K562 (cell line): ENCODE data around the gene NRF1. TPM values are rescaled to one million over a fixed set of nuclear protein-coding genes. Genes with fewer than 3 reads are reported as not detected.

Experiments used
- CHD1 ChIP-seq: fragments of 200-600 bp; sonication (generic); IDR thresholded peaks from one replicate; pipeline ENCODE4 v1.6.1; 2012; ENCODE audit warnings: mild to moderate bottlenecking, moderate library complexity, low read length, inconsistent platforms
- DPF2 ChIP-seq: fragments of 450-650 bp; IDR thresholded peaks from 2 replicates; pipeline ENCODE4 v1.6.1; 2016
- EP300 ChIP-seq: IDR thresholded peaks from 2 replicates; pipeline ENCODE4 v1.6.1; 2012; ENCODE audit warnings: low read length, improper control_type of control experiment
- ETS2 ChIP-seq: IDR thresholded peaks from 2 replicates; pipeline ENCODE4 v1.6.1; 2016; ENCODE audit warnings: borderline replicate concordance, missing genetic modification characterization, mild to moderate bottlenecking, moderate library complexity, missing compliant biosample characterization; ENCODE audit not compliant: poor library complexity, severe bottlenecking
- HDAC3 ChIP-seq: fragments of 450-650 bp; IDR thresholded peaks from 2 replicates; pipeline ENCODE4 v1.6.1; 2018; ENCODE audit warnings: borderline replicate concordance, mild to moderate bottlenecking, moderate library complexity; ENCODE audit not compliant: partially characterized antibody
- MAFK ChIP-seq: IDR thresholded peaks from 2 replicates; pipeline ENCODE4 v1.6.1; 2011; ENCODE audit warnings: low read length, improper control_type of control experiment
- NFYB ChIP-seq: IDR thresholded peaks from 2 replicates; pipeline ENCODE4 v1.6.1; 2011; ENCODE audit warnings: mild to moderate bottlenecking, moderate library complexity; ENCODE audit not compliant: insufficient read length; ENCODE audit errors: extremely low read depth
- NR1H2 ChIP-seq: sonication (generic); formaldehyde crosslinking; IDR thresholded peaks from 2 replicates; pipeline ENCODE4 v1.4.0; 2020; ENCODE audit warnings: mild to moderate bottlenecking, missing genetic modification reagents
- TEAD4 ChIP-seq, 2 experiments: sonication (generic) in 1 of 2; formaldehyde crosslinking in 1 of 2; IDR thresholded peaks; 2 replicates each; pipeline versions ENCODE4 v1.6.1 to v1.8.0; 2012 to 2022; ENCODE audit warnings: borderline replicate concordance in 1 of 2, inconsistent platforms in 1 of 2, low read length in 1 of 2, mild to moderate bottlenecking in 1 of 2, missing genetic modification reagents in 1 of 2
- TRIM24 ChIP-seq, 2 experiments: fragments of 450-650 bp; IDR thresholded peaks; 2 replicates each; pipeline ENCODE4 v1.6.1; 2016
- YY1 ChIP-seq, 3 experiments: IDR thresholded peaks; 2 replicates each; pipeline ENCODE4 v1.6.1; 2011; ENCODE audit warnings: low read length in 2 of 3, mild to moderate bottlenecking in 2 of 3, moderate library complexity in 2 of 3, borderline replicate concordance in 1 of 3, control low read depth in 1 of 3, low read depth in 1 of 3; ENCODE audit not compliant: insufficient read depth in 3 of 3, insufficient replicate concordance in 2 of 3, control insufficient read depth in 1 of 3, insufficient read length in 1 of 3; ENCODE audit errors: extremely low read depth in 1 of 3
- ZBTB8A ChIP-seq: fragments of 450-650 bp; IDR thresholded peaks from 2 replicates; pipeline ENCODE4 v1.6.1; 2018; ENCODE audit warnings: mild to moderate bottlenecking, moderate library complexity; ENCODE audit not compliant: partially characterized antibody
- ZNF280B ChIP-seq: fragments of 250-450 bp; sonication (Bioruptor Pico); IDR thresholded peaks from 2 replicates; pipeline ENCODE4 v1.5.1; 2021; ENCODE audit warnings: mild to moderate bottlenecking
- ZNF354B ChIP-seq: fragments of 250-450 bp; sonication (Bioruptor Pico); IDR thresholded peaks from 2 replicates; pipeline ENCODE4 v1.4.0; 2020
- ZNF436 ChIP-seq: fragments of 250-450, 450-650 bp; sonication (Bioruptor Pico); formaldehyde crosslinking; IDR thresholded peaks from 2 replicates; pipeline ENCODE4 v1.7.0; 2020; ENCODE audit warnings: mild to moderate bottlenecking
- ZNF583 ChIP-seq: fragments of 250-450 bp; sonication (Bioruptor Pico); IDR thresholded peaks from 2 replicates; pipeline ENCODE4 v1.4.0; 2020
- ZZZ3 ChIP-seq: fragments of 450-650 bp; IDR thresholded peaks from 2 replicates; pipeline ENCODE4 v1.6.1; 2016; ENCODE audit warnings: antibody characterized with exemption, mild to moderate bottlenecking, moderate library complexity
- polyA plus RNA-seq, 8 experiments: library from polyadenylated mRNA; depleted of rRNA in 4 of 8; stranded (reverse) in 5 of 8; unstranded in 3 of 8; fragments of >200 nt; fragmentation: Nextera tagmentation in 2 of 8; fragmentation: Illumina TruSeq in 1 of 8; extraction: Ambion mirVana in 2 of 8; extraction: Trizol in 1 of 8; gene quantifications; 2 replicates each; pipeline versions ENCODE4 v1.2.1 to v1.2.3, GENCODE V29; 2011 to 2014; ENCODE audit warnings: inconsistent platforms in 1 of 8, missing spikeins in 1 of 8
- total RNA-seq, 7 experiments: library from RNA; depleted of rRNA in 6 of 7; stranded (reverse); fragments of >200 nt in 6 of 7; fragmentation: Illumina TruSeq in 2 of 7; extraction: Trizol in 2 of 7; gene quantifications; 2 replicates each; pipeline versions ENCODE4 v1.2.1 to v1.2.3, GENCODE V29; 2011 to 2021; ENCODE audit warnings: low replicate concordance in 1 of 7
- TF ChIP-seq, protein P1 (sequence below), 2 experiments: IDR thresholded peaks in 1 of 2; conservative IDR thresholded peaks in 1 of 2; 2 replicates each; pipeline ENCODE4 v1.6.1; 2016; ENCODE audit warnings: low read depth in 2 of 2, mild to moderate bottlenecking in 1 of 2, missing compliant biosample characterization in 1 of 2, missing genetic modification characterization in 1 of 2, moderate library complexity in 1 of 2
- TF ChIP-seq, protein P2 (sequence below), 3 experiments: fragments of 200-800 bp in 1 of 3; fragments of 250-450 bp in 1 of 3; fragments of 450-650 bp in 1 of 3; sonication (Bioruptor Pico) in 1 of 3; sonication (Bioruptor generic) in 1 of 3; formaldehyde crosslinking in 1 of 3; IDR thresholded peaks; 2 replicates each; pipeline versions ENCODE4 v1.6.1 to v1.8.0; 2016 to 2022; ENCODE audit warnings: mild to moderate bottlenecking in 2 of 3, missing genetic modification characterization in 2 of 3, missing compliant biosample characterization in 1 of 3, moderate library complexity in 1 of 3

Gene NRF1
- total and polyA plus RNA-seq, 9 of the 15 experiments (the other 6 are each of a cell fraction or from before 2014, with no cell fraction given) = 8.6 to 28.8 (median 20.3) TPM

GRCh38 chr7:129616530-129616929, 5.0 kb downstream of the NRF1 start (continued):
- TF ChIP-seq YY1 (IDR thresholded peaks at IDR 0.05; ENCODE audit: borderline replicate concordance in 1 of 3, control insufficient read depth in 1 of 3, extremely low read depth in 1 of 3, insufficient read depth in 3 of 3, insufficient read length in 1 of 3, insufficient replicate concordance in 2 of 3, low read depth in 1 of 3, low read length in 2 of 3) (no peak), EP300 (0 out of 2 replicates have a peak, but pooled peaks have one; percentile 11), HDAC3 (no peak), TEAD4 (IDR thresholded peaks at IDR 0.05; ENCODE audit: low read length) (no peak), TEAD4 (CRISPR knock-in tag; IDR thresholded peaks at IDR 0.05; ENCODE audit: borderline replicate concordance) (no peak), NFYB (no peak), ZBTB8A (no peak), ZNF583 (no peak), ZNF354B (no peak), TRIM24 (IDR thresholded peaks at IDR 0.05) (no peak), ZNF436 (CRISPR knock-in tag) (no peak), ETS2 (tag) (no peak), MAFK (no peak), ZNF280B (no peak), NR1H2 (CRISPR knock-in tag) (no peak), CHD1 (no peak), DPF2 (no peak), ZZZ3 (no peak)
- TF ChIP-seq, protein P1, sequence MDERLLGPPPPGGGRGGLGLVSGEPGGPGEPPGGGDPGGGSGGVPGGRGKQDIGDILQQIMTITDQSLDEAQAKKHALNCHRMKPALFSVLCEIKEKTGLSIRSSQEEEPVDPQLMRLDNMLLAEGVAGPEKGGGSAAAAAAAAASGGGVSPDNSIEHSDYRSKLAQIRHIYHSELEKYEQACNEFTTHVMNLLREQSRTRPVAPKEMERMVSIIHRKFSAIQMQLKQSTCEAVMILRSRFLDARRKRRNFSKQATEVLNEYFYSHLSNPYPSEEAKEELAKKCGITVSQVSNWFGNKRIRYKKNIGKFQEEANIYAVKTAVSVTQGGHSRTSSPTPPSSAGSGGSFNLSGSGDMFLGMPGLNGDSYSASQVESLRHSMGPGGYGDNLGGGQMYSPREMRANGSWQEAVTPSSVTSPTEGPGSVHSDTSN (CRISPR knock-in tag; IDR thresholded peaks at IDR 0.05; ENCODE audit: low read depth) = no peak
- TF ChIP-seq, protein P1 (tag; conservative IDR thresholded peaks at IDR 0.05; ENCODE audit: low read depth) = peak; percentile 7; the same call in 1 of the 2 replicates
- TF ChIP-seq, protein P2, sequence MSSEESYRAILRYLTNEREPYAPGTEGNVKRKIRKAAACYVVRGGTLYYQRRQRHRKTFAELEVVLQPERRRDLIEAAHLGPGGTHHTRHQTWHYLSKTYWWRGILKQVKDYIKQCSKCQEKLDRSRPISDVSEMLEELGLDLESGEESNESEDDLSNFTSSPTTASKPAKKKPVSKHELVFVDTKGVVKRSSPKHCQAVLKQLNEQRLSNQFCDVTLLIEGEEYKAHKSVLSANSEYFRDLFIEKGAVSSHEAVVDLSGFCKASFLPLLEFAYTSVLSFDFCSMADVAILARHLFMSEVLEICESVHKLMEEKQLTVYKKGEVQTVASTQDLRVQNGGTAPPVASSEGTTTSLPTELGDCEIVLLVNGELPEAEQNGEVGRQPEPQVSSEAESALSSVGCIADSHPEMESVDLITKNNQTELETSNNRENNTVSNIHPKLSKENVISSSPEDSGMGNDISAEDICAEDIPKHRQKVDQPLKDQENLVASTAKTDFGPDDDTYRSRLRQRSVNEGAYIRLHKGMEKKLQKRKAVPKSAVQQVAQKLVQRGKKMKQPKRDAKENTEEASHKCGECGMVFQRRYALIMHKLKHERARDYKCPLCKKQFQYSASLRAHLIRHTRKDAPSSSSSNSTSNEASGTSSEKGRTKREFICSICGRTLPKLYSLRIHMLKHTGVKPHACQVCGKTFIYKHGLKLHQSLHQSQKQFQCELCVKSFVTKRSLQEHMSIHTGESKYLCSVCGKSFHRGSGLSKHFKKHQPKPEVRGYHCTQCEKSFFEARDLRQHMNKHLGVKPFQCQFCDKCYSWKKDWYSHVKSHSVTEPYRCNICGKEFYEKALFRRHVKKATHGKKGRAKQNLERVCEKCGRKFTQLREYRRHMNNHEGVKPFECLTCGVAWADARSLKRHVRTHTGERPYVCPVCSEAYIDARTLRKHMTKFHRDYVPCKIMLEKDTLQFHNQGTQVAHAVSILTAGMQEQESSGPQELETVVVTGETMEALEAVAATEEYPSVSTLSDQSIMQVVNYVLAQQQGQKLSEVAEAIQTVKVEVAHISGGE (CRISPR knock-in tag; IDR thresholded peaks at IDR 0.05) = no peak
